ENCODE data around the gene ALKBH5. TPM values are rescaled to one million over a fixed set of nuclear protein-coding genes. Genes with fewer than 3 reads are reported as not detected.

ALKBH5 gene
- total RNA-seq, 2 donors from 2014 or later, result 45.4 to 48.8 TPM

GRCh38 chr17:18190628-18191235 lies 7.1 kb downstream of the ALKBH5 start:
- ATAC-seq, result no peak
- DNase-seq, result no peak
- Histone ChIP-seq H3K4me1 (peaks cover 69% of the 10 kb centered on the region), H3K4me3 (no peak overlapping the region), H3K27me3 (no peaks in the 10 kb centered on the region), H3K9me3 (no peaks in the 10 kb centered on the region), H3K27ac (peak overlapping the region; percentile 54 to 77 (median 57)), H3K36me3 (replicated peaks in 1 of 2; ENCODE audit: insufficient read depth in 1 of 2, low read depth in 2 of 2) (peaks cover 0 to 6% of the 10 kb centered on the region in 2 donors)
- WGBS, 2 donors, result 29 to 33% methylated on average over 3 of the region's 3 CpGs
- intact Hi-C loops (cut with DNase I), result no loop called here
- TF ChIP-seq CTCF (IDR thresholded peaks at IDR 0.05) (no peak), POLR2A (IDR thresholded peaks at IDR 0.05) (no peak)

GRCh38 chr17:18191236-18191667 lies 7.6 kb downstream of the ALKBH5 start:
- intact Hi-C loops (cut with DNase I), result no loop called here
- Histone ChIP-seq H3K27ac (peak overlapping the region; percentile 54 to 77 (median 57)), H3K27me3 (no peaks in the 10 kb centered on the region), H3K9me3 (no peaks in the 10 kb centered on the region), H3K4me1 (peaks cover 64% of the 10 kb centered on the region), H3K4me3 (no peak overlapping the region), H3K36me3 (replicated peaks in 1 of 2; ENCODE audit: insufficient read depth in 1 of 2, low read depth in 2 of 2) (peaks cover 0 to 9% of the 10 kb centered on the region in 2 donors)
- no peak for TF ChIP-seq POLR2A (IDR thresholded peaks at IDR 0.05)
- no peak for TF ChIP-seq CTCF (IDR thresholded peaks at IDR 0.05)
- ATAC-seq (peak; percentile 78), DNase-seq (peak; percentile 76 to 90 (median 87))
- WGBS, 2 donors, result 10 to 23% methylated on average over 2 to 3 of the region's 3 CpGs

GRCh38 chr17:18191967-18192366 lies 8.3 kb downstream of the ALKBH5 start:
- DNase-seq (no peak), ATAC-seq (no peak)
- H3K9me3 ChIP-seq, result no peaks in the 10 kb centered on the region
- 87 to 95% methylated on average over 2 of the region's 2 CpGs for WGBS, 2 donors
- intact Hi-C loops (cut with DNase I), result no loop called here
- no peaks in the 10 kb centered on the region for H3K27me3 ChIP-seq
- TF ChIP-seq CTCF (IDR thresholded peaks at IDR 0.05), result no peak
- no peak for TF ChIP-seq POLR2A (IDR thresholded peaks at IDR 0.05)
- peak overlapping the region in 3 of 4 donors; percentile 54 to 77 (median 57) for H3K27ac ChIP-seq
- H3K4me1 ChIP-seq, result peaks cover 58% of the 10 kb centered on the region
- H3K4me3 ChIP-seq, result no peak overlapping the region
- H3K36me3 ChIP-seq (replicated peaks in 1 of 2; ENCODE audit: insufficient read depth in 1 of 2, low read depth in 2 of 2), result peaks cover 0 to 9% of the 10 kb centered on the region in 2 donors

- H3K27me3 ChIP-seq, result no peaks in the 10 kb centered on the region
- intact Hi-C loops (cut with DNase I), result no loop called here
- H3K4me1 ChIP-seq, result peaks cover 58% of the 10 kb centered on the region
- no peak overlapping the region for H3K4me3 ChIP-seq
- no peak for DNase-seq
- TF ChIP-seq POLR2A (IDR thresholded peaks at IDR 0.05), result no peak
- TF ChIP-seq CTCF (IDR thresholded peaks at IDR 0.05), result no peak
- WGBS, 2 donors, result 98 to 100% methylated on average over 4 of the region's 4 CpGs
- no peaks in the 10 kb centered on the region for H3K9me3 ChIP-seq
- ATAC-seq, result no peak
- peaks cover 0 to 9% of the 10 kb centered on the region in 2 donors for H3K36me3 ChIP-seq (replicated peaks in 1 of 2; ENCODE audit: insufficient read depth in 1 of 2, low read depth in 2 of 2)
- no peak overlapping the region for H3K27ac ChIP-seq
Measured at GRCh38 chr17:18194394-18194793, 10.8 kb downstream of the ALKBH5 start.

GRCh38 chr17:18194804-18195203 lies 11.2 kb downstream of the ALKBH5 start:
- Histone ChIP-seq H3K4me1 (peaks cover 55% of the 10 kb centered on the region), H3K4me3 (no peak overlapping the region), H3K36me3 (replicated peaks in 1 of 2; ENCODE audit: insufficient read depth in 1 of 2, low read depth in 2 of 2) (peaks cover 0 to 9% of the 10 kb centered on the region in 2 donors), H3K9me3 (no peaks in the 10 kb centered on the region), H3K27ac (no peak overlapping the region), H3K27me3 (no peaks in the 10 kb centered on the region)
- ATAC-seq (no peak), DNase-seq (no peak)
- TF ChIP-seq CTCF (IDR thresholded peaks at IDR 0.05) (no peak), POLR2A (IDR thresholded peaks at IDR 0.05) (no peak)
- 82 to 86% methylated on average over 4 of the region's 4 CpGs for WGBS, 2 donors
- intact Hi-C loops (cut with DNase I), result no loop called here
